DND-41 (cell line): ENCODE measurements around the gene WAPL.

Source experiments
- ATAC-seq: fragments of 200-7000 bp; cut with Tn5 transposase; 3 replicates; pipeline ENCODE4 v1.9.1; 2021; ENCODE audit warnings: low read depth; ENCODE audit not compliant: insufficient read depth
- DNase-seq: peaks from one replicate; pipeline ENCODE4 v3.0.0-alpha.2; 2020
- H2AFZ ChIP-seq: 2 replicates; pipeline ENCODE4 v1.6.0; 2012; ENCODE audit warnings: low read depth, low read length
- H3K27ac ChIP-seq: 2 replicates; pipeline ENCODE4 v1.5.1; 2012; ENCODE audit warnings: low read length, inconsistent platforms
- H3K27me3 ChIP-seq: fragments of 200-600 bp; sonication (generic); 2 replicates; pipeline ENCODE4 v1.6.0; 2012; ENCODE audit warnings: low read length, mild to moderate bottlenecking, inconsistent platforms; ENCODE audit not compliant: insufficient read depth, poor library complexity
- H3K36me3 ChIP-seq: 2 replicates; pipeline ENCODE4 v1.5.1; 2012; ENCODE audit warnings: low read length, inconsistent platforms; ENCODE audit not compliant: insufficient read depth
- H3K4me1 ChIP-seq: 2 replicates; pipeline ENCODE4 v1.5.1; 2012; ENCODE audit warnings: mild to moderate bottlenecking, low read length; ENCODE audit not compliant: insufficient read depth
- H3K4me2 ChIP-seq: 2 replicates; pipeline ENCODE4 v1.6.0; 2012; ENCODE audit warnings: mild to moderate bottlenecking, moderate library complexity, low read length, inconsistent platforms; ENCODE audit not compliant: insufficient read depth
- H3K4me3 ChIP-seq, 2 experiments: fragments of 200-600 bp in 1 of 2; shearing (Covaris generic) in 1 of 2; 2 replicates each; pipeline ENCODE4 v1.5.1; 2012 to 2016; ENCODE audit warnings: inconsistent platforms in 2 of 2, low read length in 2 of 2, mild to moderate bottlenecking in 2 of 2, low read depth in 1 of 2, moderate library complexity in 1 of 2
- H3K79me2 ChIP-seq: 2 replicates; pipeline ENCODE4 v1.6.0; 2012; ENCODE audit warnings: low read length, inconsistent platforms; ENCODE audit not compliant: insufficient read depth
- H3K9ac ChIP-seq: 2 replicates; pipeline ENCODE4 v1.6.0; 2012; ENCODE audit warnings: low read depth, mild to moderate bottlenecking, inconsistent platforms, low read length, moderate library complexity
- H3K9me3 ChIP-seq: 2 replicates; pipeline ENCODE4 v1.5.1; 2012; ENCODE audit warnings: low read length, moderate library complexity, mild to moderate bottlenecking, inconsistent platforms; ENCODE audit not compliant: insufficient read depth, severe bottlenecking
- H4K20me1 ChIP-seq: 2 replicates; pipeline ENCODE4 v1.6.0; 2012; ENCODE audit warnings: low read length; ENCODE audit not compliant: insufficient read depth
- CTCF ChIP-seq: IDR thresholded peaks from 2 replicates; pipeline ENCODE4 v1.5.1; 2012; ENCODE audit warnings: borderline replicate concordance, low read length, moderate library complexity, mild to moderate bottlenecking; ENCODE audit not compliant: poor library complexity, severe bottlenecking; ENCODE audit errors: extremely low read depth
- EZH2 ChIP-seq: IDR thresholded peaks from 3 replicates; pipeline ENCODE4 v1.6.1; 2012; ENCODE audit warnings: borderline replicate concordance, low read depth, mild to moderate bottlenecking, moderate library complexity, low read length, inconsistent platforms; ENCODE audit not compliant: severe bottlenecking

Gene WAPL

GRCh38 chr10:86506499-86506898 lies 15.1 kb downstream of the WAPL start:
- Histone ChIP-seq H3K79me2 (peaks cover 97% of the 10 kb centered on the region), H3K4me1 (peaks cover 4% of the 10 kb centered on the region; the same call in 1 of the 2 replicates), H4K20me1 (peaks cover 63% of the 10 kb centered on the region), H3K27ac (no peak overlapping the region), H3K4me2 (no peak overlapping the region), H3K4me3 (no peak overlapping the region), H3K9ac (no peak overlapping the region), H3K27me3 (no peaks in the 10 kb centered on the region), H3K36me3 (peaks cover 73% of the 10 kb centered on the region), H3K9me3 (no peaks in the 10 kb centered on the region), H2AFZ (no peak overlapping the region)
- DNase-seq: no peak
- ATAC-seq: no peak
- TF ChIP-seq EZH2: no peak
- no peak for TF ChIP-seq CTCF

- ATAC-seq: no peak
- Histone ChIP-seq H3K9ac (no peak overlapping the region), H3K9me3 (no peaks in the 10 kb centered on the region), H3K79me2 (peaks cover 97% of the 10 kb centered on the region), H4K20me1 (peaks cover 63% of the 10 kb centered on the region), H3K36me3 (peaks cover 75% of the 10 kb centered on the region), H3K4me3 (no peak overlapping the region), H2AFZ (no peak overlapping the region), H3K27me3 (no peaks in the 10 kb centered on the region), H3K4me1 (peaks cover 3% of the 10 kb centered on the region; the same call in 1 of the 2 replicates), H3K27ac (no peak overlapping the region), H3K4me2 (no peak overlapping the region)
- no peak for DNase-seq
- TF ChIP-seq EZH2 (no peak), CTCF (no peak)
Observed at GRCh38 chr10:86506062-86506461, 15.5 kb downstream of the WAPL start.

- no peaks in the 10 kb centered on the region for H3K4me1 ChIP-seq
- peaks cover 97% of the 10 kb centered on the region for H3K79me2 ChIP-seq
- TF ChIP-seq CTCF: no peak
- TF ChIP-seq EZH2: no peak
- H3K36me3 ChIP-seq: peaks cover 81% of the 10 kb centered on the region
- no peak overlapping the region for H3K4me2 ChIP-seq
- no peaks in the 10 kb centered on the region for H3K27me3 ChIP-seq
- no peak overlapping the region for H3K4me3 ChIP-seq
- no peak for DNase-seq
- H3K9ac ChIP-seq: no peak overlapping the region
- H3K27ac ChIP-seq: no peak overlapping the region
- H2AFZ ChIP-seq: no peak overlapping the region
- ATAC-seq: no peak
- no peaks in the 10 kb centered on the region for H3K9me3 ChIP-seq
- H4K20me1 ChIP-seq: peaks cover 68% of the 10 kb centered on the region
Observed at GRCh38 chr10:86504510-86504909, 17.1 kb downstream of the WAPL start.

- Histone ChIP-seq H2AFZ (no peak overlapping the region), H3K36me3 (peaks cover 86% of the 10 kb centered on the region), H3K9ac (no peak overlapping the region), H4K20me1 (peaks cover 49% of the 10 kb centered on the region), H3K4me1 (no peaks in the 10 kb centered on the region), H3K4me3 (no peak overlapping the region), H3K9me3 (no peaks in the 10 kb centered on the region), H3K4me2 (no peak overlapping the region), H3K27me3 (no peaks in the 10 kb centered on the region), H3K79me2 (peaks cover 100% of the 10 kb centered on the region), H3K27ac (no peak overlapping the region)
- ATAC-seq: no peak
- TF ChIP-seq EZH2 (no peak), CTCF (no peak)
- DNase-seq: no peak
Observed at GRCh38 chr10:86500846-86501245, 20.7 kb downstream of the WAPL start.
